GM19238 (cell line): ENCODE measurements around the gene ROR2.

ENCODE experiments used
- DNase-seq: peaks from one replicate; pipeline ENCODE4 v3.0.0; 2011; ENCODE audit warnings: low spot score; ENCODE audit not compliant: insufficient read length

ROR2 gene

GRCh38 chr9:91843093-91843492, 106.9 kb downstream of the ROR2 start:
- DNase-seq, result no peak

- no peak for DNase-seq
These were observed 107.5 kb downstream of the ROR2 start for GRCh38 chr9:91842358-91843049.

GRCh38 chr9:91841591-91841990, 108.4 kb downstream of the ROR2 start:
- no peak for DNase-seq

GRCh38 chr9:91840882-91841281, 109.1 kb downstream of the ROR2 start:
- no peak for DNase-seq

- no peak for DNase-seq
These were observed 109.6 kb downstream of the ROR2 start for GRCh38 chr9:91840469-91840868.

GRCh38 chr9:91839926-91840465, 110.0 kb downstream of the ROR2 start:
- DNase-seq, result no peak

GRCh38 chr9:91837981-91838731, 111.9 kb downstream of the ROR2 start:
- DNase-seq, result no peak

- DNase-seq, result no peak
These were observed 113.5 kb downstream of the ROR2 start for GRCh38 chr9:91836515-91836914.

- no peak for DNase-seq
These were observed 114.4 kb downstream of the ROR2 start for GRCh38 chr9:91835632-91836031.

GRCh38 chr9:91835216-91835615, 114.8 kb downstream of the ROR2 start:
- no peak for DNase-seq

GRCh38 chr9:91834740-91835139, 115.3 kb downstream of the ROR2 start:
- no peak for DNase-seq

GRCh38 chr9:91833878-91834255, 116.2 kb downstream of the ROR2 start:
- no peak for DNase-seq

- no peak for DNase-seq
These were observed 116.7 kb downstream of the ROR2 start for GRCh38 chr9:91833096-91833877.

- no peak for DNase-seq
These were observed 117.7 kb downstream of the ROR2 start for GRCh38 chr9:91832322-91832721.

- DNase-seq, result no peak
These were observed 124.2 kb downstream of the ROR2 start for GRCh38 chr9:91825866-91826265.

- no peak for DNase-seq
These were observed 124.6 kb downstream of the ROR2 start for GRCh38 chr9:91825422-91825821.

GRCh38 chr9:91824601-91825305, 125.3 kb downstream of the ROR2 start:
- no peak for DNase-seq

- DNase-seq, result no peak
These were observed 125.9 kb downstream of the ROR2 start for GRCh38 chr9:91824151-91824550.

GRCh38 chr9:91820949-91821880, 128.8 kb downstream of the ROR2 start:
- DNase-seq, result no peak

GRCh38 chr9:91820126-91820750, 129.8 kb downstream of the ROR2 start:
- DNase-seq, result no peak
